Mucosa of descending colon (tissue), 3 donors: Measurements from ENCODE around the gene POR. TPM values are rescaled to one million over a fixed set of nuclear protein-coding genes. Genes with fewer than 3 reads are reported as not detected.
A peak's percentile ranks its signal among the peaks of the same experiment; 100 is the strongest.
"Not testable (repeated sequence)": the region's sequence is repeated elsewhere in the genome, so short reads cannot be mapped to it uniquely, and the experiment has no call there.

Experiments used
- ATAC-seq: fragments of 200-7000 bp; cut with Tn5 transposase; one replicate; pipeline ENCODE4 v1.9.1; 2020; ENCODE audit warnings: mild to moderate bottlenecking, moderate library complexity
- DNase-seq, 3 donors: peaks; one replicate each; pipeline ENCODE4 v3.0.0-alpha.2; 2020
- H3K36me3 ChIP-seq: fragments of 200-600 bp; one replicate; pipeline ENCODE4 v1.8.0; 2021; ENCODE audit warnings: low read depth, mild to moderate bottlenecking
- H3K4me1 ChIP-seq: fragments of 200-600 bp; one replicate; pipeline ENCODE4 v1.8.0; 2021; ENCODE audit warnings: low read depth, mild to moderate bottlenecking
- H3K4me3 ChIP-seq: fragments of 200-600 bp; one replicate; pipeline ENCODE4 v1.8.0; 2021; ENCODE audit warnings: mild to moderate bottlenecking
- H3K9me3 ChIP-seq: fragments of 200-600 bp; one replicate; pipeline ENCODE4 v1.8.0; 2021; ENCODE audit warnings: mild to moderate bottlenecking
- CTCF ChIP-seq: fragments of 200-600 bp; IDR thresholded peaks from one replicate; pipeline ENCODE4 v1.8.0; 2022; ENCODE audit warnings: antibody characterized with exemption, mild to moderate bottlenecking
- intact Hi-C, 2 donors: fragments of 100-400 bp; cut with DNase I in 1 of 2; cut with micrococcal nuclease in 1 of 2; formaldehyde crosslinking; loops; one replicate each; pipeline versions ENCODE4 v1.11.0 to v1.11.1; 2022; cut with DNase I, micrococcal nuclease
- total RNA-seq, 3 donors: library from RNA; stranded (reverse); fragmentation: NEBNext Ultra II Directional in 2 of 3; extraction: Animal tissue kit (Norgen Biotek cat#: 25700) in 2 of 3; gene quantifications; one replicate each; pipeline versions ENCODE4 v1.2.1 to v1.2.4, GENCODE V29; 2021 to 2023
- donor health status: DM: no; HTN: no; CAD: no; lungs with moderate emphysema.
- donor health status: DM: no; HTN: no; CAD: no.
- donor health status: DM: no; HTN: yes; CAD: no.

Gene POR
- total RNA-seq, 3 donors from 2014 or later, result 76.4 to 122 (median 118) TPM

GRCh38 chr7:75888464-75889222 lies 26.3 kb upstream of the POR start:
- H3K36me3 ChIP-seq, result peaks cover 4% of the 10 kb centered on the region
- TF ChIP-seq CTCF, result no peak
- peaks cover 11% of the 10 kb centered on the region for H3K4me1 ChIP-seq
- intact Hi-C loops, result no loop called here
- DNase-seq, result no peak
- no peak for ATAC-seq
- H3K4me3 ChIP-seq, result no peak overlapping the region
- H3K9me3 ChIP-seq, result no peaks in the 10 kb centered on the region

- Histone ChIP-seq H3K4me3 (no peak overlapping the region), H3K9me3 (no peaks in the 10 kb centered on the region), H3K36me3 (peaks cover 4% of the 10 kb centered on the region), H3K4me1 (peaks cover 4% of the 10 kb centered on the region)
- intact Hi-C loops, result no loop called here
- DNase-seq (no peak), ATAC-seq (no peak)
- no peak for TF ChIP-seq CTCF
Observed at GRCh38 chr7:75889223-75889825, 25.6 kb upstream of the POR start.

- no peak for DNase-seq
- Histone ChIP-seq H3K36me3 (peaks cover 4% of the 10 kb centered on the region), H3K4me3 (no peak overlapping the region), H3K4me1 (no peaks in the 10 kb centered on the region), H3K9me3 (no peaks in the 10 kb centered on the region)
- no peak for ATAC-seq
- no peak for TF ChIP-seq CTCF
- intact Hi-C loops, result no loop called here
Observed at GRCh38 chr7:75889826-75890225, 25.1 kb upstream of the POR start.

GRCh38 chr7:75891237-75891636 lies 23.7 kb upstream of the POR start:
- intact Hi-C loops, ATAC-seq, DNase-seq, H3K4me1 ChIP-seq, H3K36me3 ChIP-seq, H3K9me3 ChIP-seq, H3K4me3 ChIP-seq: not testable (repeated sequence)

- intact Hi-C loops, result no loop called here
- ATAC-seq, result no peak
- TF ChIP-seq CTCF, result no peak
- H3K4me3 ChIP-seq, result no peak overlapping the region
- no peaks in the 10 kb centered on the region for H3K4me1 ChIP-seq
- H3K36me3 ChIP-seq, result peaks cover 4% of the 10 kb centered on the region
- H3K9me3 ChIP-seq, result no peaks in the 10 kb centered on the region
- DNase-seq, result no peak
Observed at GRCh38 chr7:75891815-75892411, 23.0 kb upstream of the POR start.

GRCh38 chr7:75892634-75893272 lies 22.2 kb upstream of the POR start:
- ATAC-seq (peak; percentile 44), DNase-seq (peak in 1 of 3 donors; percentile 42)
- Histone ChIP-seq H3K4me3 (no peak overlapping the region), H3K9me3 (no peaks in the 10 kb centered on the region), H3K36me3 (peaks cover 4% of the 10 kb centered on the region), H3K4me1 (no peaks in the 10 kb centered on the region)
- intact Hi-C loops, result no loop called here
- TF ChIP-seq CTCF, result no peak
